GM13977 (cell line): ENCODE measurements around the gene SMARCAD1.

Experiments used
- DNase-seq: peaks from one replicate; pipeline ENCODE4 v3.0.0; 2012; ENCODE audit warnings: low spot score
- CTCF ChIP-seq: IDR thresholded peaks from 2 replicates; pipeline ENCODE4 v1.5.1; 2012; ENCODE audit warnings: mild to moderate bottlenecking, control low read depth; ENCODE audit not compliant: insufficient read depth; ENCODE audit errors: extremely low read depth, missing control alignments
- in situ Hi-C: fragments of 300-500 bp; cut with MboI; formaldehyde crosslinking; loops from one replicate; pipeline ENCODE4 v1.12.0; 2022; ENCODE audit warnings: low sequenced_read_pairs, low pct_unique_long_range_greater_than_20kb, mixed read lengths, inconsistent platforms; ENCODE audit not compliant: unreplicated experiment

Gene SMARCAD1

GRCh38 chr4:94237271-94237670 lies 29.6 kb downstream of the SMARCAD1 start:
- no peak for TF ChIP-seq CTCF
- no peak for DNase-seq
- in situ Hi-C loops: no loop called here

- in situ Hi-C loops: no loop called here
- no peak for TF ChIP-seq CTCF
- no peak for DNase-seq
These were observed 30.5 kb downstream of the SMARCAD1 start for GRCh38 chr4:94238160-94238559.

GRCh38 chr4:94240384-94240783 lies 32.7 kb downstream of the SMARCAD1 start:
- in situ Hi-C loops: no loop called here
- TF ChIP-seq CTCF: no peak

GRCh38 chr4:94244087-94244828 lies 36.6 kb downstream of the SMARCAD1 start:
- TF ChIP-seq CTCF: no peak
- no peak for DNase-seq
- in situ Hi-C loops: no loop called here

More at GRCh38 chr4:94240384-94240783, 32.7 kb downstream of the SMARCAD1 start:
- DNase-seq: no peak

GRCh38 chr4:94244829-94245185 lies 37.1 kb downstream of the SMARCAD1 start:
- TF ChIP-seq CTCF: no peak
- in situ Hi-C loops: no loop called here
- no peak for DNase-seq

GRCh38 chr4:94251094-94251493 lies 43.4 kb downstream of the SMARCAD1 start:
- no peak for DNase-seq
- in situ Hi-C loops: no loop called here
- no peak for TF ChIP-seq CTCF
